BJ (cell line): ENCODE results near the gene ATP8B4. TPM values are rescaled to one million over a fixed set of nuclear protein-coding genes. Genes with fewer than 3 reads are reported as not detected.

ENCODE experiments used
- CTCF ChIA-PET: fragments of 350-600 bp; formaldehyde crosslinking; extraction: SDS; loops from one replicate; lab custom pipeline; 2021; ENCODE audit warnings: antibody characterized with exemption, inconsistent platforms; lab: Yijun Ruan, JAX
- POLR2A ChIA-PET: fragments of 300-600 bp; sonication (Branson Sonifier 250); formaldehyde crosslinking; extraction: SDS; loops from one replicate; lab custom pipeline; 2021; ENCODE audit warnings: antibody characterized with exemption; lab: Charles Lee
- DNase-seq: peaks from one replicate; pipeline ENCODE4 v3.0.0-alpha.2; 2011; ENCODE audit warnings: low read depth
- H3K27me3 ChIP-seq: 2 replicates; pipeline ENCODE4 v1.6.0; 2011; ENCODE audit warnings: low read length; ENCODE audit not compliant: control insufficient read depth, insufficient read depth
- H3K36me3 ChIP-seq: 2 replicates; pipeline ENCODE4 v1.5.1; 2011; ENCODE audit warnings: low read length; ENCODE audit not compliant: control insufficient read depth, insufficient read depth
- H3K4me3 ChIP-seq: 2 replicates; pipeline ENCODE4 v1.5.1; 2011; ENCODE audit warnings: low read depth, mild to moderate bottlenecking, control low read depth, low read length
- polyA plus RNA-seq: library from polyadenylated mRNA; depleted of rRNA; stranded (reverse); fragments of >200 nt; gene quantifications from 2 replicates; pipeline ENCODE4 v1.2.3, GENCODE V29; 2011
- TF ChIP-seq, protein P1 (sequence below): IDR thresholded peaks from 2 replicates; pipeline ENCODE4 v1.5.1; 2011; ENCODE audit warnings: low read depth, mild to moderate bottlenecking, control low read depth, inconsistent platforms, low read length, moderate library complexity; ENCODE audit not compliant: insufficient read depth

Gene ATP8B4
- polyA plus RNA-seq, 1 experiment = 0.23 TPM

DNA sequence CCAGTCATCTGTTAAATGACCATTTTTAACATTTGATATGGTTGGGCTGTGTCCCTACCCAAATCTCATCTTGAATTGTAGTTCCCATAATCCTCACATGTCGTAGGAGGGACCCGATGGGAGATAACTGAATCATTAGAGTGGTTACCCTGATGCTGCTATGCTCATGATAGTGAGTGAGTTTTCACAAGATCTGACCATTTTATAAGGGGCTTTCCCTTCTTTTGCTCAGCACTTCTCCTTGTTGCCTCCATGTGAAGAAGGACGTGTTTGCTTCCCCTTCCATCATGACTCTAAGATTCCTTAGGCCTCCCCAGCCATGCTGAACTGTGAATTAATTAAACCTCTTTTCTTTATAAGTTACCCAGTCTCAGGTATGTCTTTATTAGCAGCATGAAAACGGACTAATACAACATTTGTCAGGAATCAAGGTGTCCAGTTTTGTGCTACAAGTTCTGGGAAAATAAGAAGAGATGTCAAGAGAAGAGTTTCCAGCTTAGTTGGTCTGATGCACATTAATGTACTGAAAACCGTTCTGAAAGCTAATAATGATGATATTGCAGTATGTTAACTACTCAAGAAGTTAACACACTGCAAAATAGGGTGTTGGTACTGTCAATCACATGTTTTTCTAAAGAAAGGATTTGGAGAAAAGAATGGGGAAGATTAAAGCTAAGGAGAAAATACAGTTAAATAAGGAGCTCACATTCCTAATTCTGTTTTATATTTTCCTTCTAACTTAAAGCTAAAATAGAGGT lies 67.9 kb downstream of the ATP8B4 start:
- DNase-seq = no peak
- Histone ChIP-seq H3K27me3 (no peaks in the 10 kb centered on the region), H3K4me3 (no peak overlapping the region), H3K36me3 (no peaks in the 10 kb centered on the region)
- ChIA-PET POLR2A (interaction anchor here (0.6 kb wide), 1 partner anchor 198 kb away, joined by 3 read pairs; no protein-coding TSS in a partner anchor), CTCF (interaction anchor here (0.7 to 3.3 kb wide), 19 partner anchors 9 to 1190 kb away, joined by 3 to 23 read pairs (median 5); partner anchors contain the start of genes COPS2 and FGF7)
- TF ChIP-seq, protein P1, sequence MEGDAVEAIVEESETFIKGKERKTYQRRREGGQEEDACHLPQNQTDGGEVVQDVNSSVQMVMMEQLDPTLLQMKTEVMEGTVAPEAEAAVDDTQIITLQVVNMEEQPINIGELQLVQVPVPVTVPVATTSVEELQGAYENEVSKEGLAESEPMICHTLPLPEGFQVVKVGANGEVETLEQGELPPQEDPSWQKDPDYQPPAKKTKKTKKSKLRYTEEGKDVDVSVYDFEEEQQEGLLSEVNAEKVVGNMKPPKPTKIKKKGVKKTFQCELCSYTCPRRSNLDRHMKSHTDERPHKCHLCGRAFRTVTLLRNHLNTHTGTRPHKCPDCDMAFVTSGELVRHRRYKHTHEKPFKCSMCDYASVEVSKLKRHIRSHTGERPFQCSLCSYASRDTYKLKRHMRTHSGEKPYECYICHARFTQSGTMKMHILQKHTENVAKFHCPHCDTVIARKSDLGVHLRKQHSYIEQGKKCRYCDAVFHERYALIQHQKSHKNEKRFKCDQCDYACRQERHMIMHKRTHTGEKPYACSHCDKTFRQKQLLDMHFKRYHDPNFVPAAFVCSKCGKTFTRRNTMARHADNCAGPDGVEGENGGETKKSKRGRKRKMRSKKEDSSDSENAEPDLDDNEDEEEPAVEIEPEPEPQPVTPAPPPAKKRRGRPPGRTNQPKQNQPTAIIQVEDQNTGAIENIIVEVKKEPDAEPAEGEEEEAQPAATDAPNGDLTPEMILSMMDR = no peak

DNA sequence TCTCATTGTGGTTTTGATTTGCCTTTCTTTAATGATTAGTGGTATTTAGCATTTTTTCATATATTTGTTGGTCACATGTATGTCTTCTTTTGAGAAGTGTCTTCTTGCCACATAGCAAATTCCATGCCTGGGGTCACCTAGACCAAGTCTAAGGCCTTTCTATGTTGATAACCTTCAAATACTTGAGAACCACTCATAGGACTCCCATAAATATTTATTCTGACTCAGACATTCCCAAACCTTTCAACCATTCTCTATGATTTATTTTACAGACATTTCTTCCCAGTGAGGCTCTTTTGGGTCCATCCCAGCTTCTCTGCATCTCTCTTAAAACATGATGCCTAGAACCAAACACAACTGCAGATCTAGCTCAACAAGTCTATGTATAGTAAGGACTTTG lies 69.2 kb downstream of the ATP8B4 start:
- TF ChIP-seq, protein P1 = no peak
- Histone ChIP-seq H3K4me3 (no peak overlapping the region), H3K27me3 (no peaks in the 10 kb centered on the region), H3K36me3 (no peaks in the 10 kb centered on the region)
- CTCF ChIA-PET = interaction anchor here (0.5 to 2.8 kb wide), 2 partner anchors 47 to 427 kb away, joined by 3 to 13 read pairs; no protein-coding TSS in a partner anchor
- DNase-seq = peak; percentile 17
- POLR2A ChIA-PET = no interaction called here

DNA sequence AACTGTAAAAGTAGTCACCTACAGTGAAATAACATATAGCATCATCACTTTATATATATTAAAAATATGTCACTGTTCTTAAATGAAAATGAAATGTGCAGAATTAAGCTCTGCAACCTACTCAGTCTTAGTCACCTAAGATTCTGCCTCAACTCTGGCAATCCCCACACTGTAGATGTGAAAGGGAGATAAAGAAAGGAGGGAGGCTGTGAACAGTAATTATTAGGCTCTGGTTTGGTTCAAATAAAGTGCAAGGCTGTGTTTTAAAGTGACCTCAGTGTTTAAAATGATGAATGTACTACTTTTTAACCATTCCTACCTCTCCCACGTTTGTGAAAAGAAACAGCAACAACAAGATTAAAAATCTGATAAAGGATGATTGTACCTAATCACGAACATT lies 72.2 kb downstream of the ATP8B4 start:
- Histone ChIP-seq H3K4me3 (no peak overlapping the region), H3K36me3 (no peaks in the 10 kb centered on the region), H3K27me3 (no peaks in the 10 kb centered on the region)
- TF ChIP-seq, protein P1 = no peak
- no peak for DNase-seq
- CTCF ChIA-PET = interaction anchor here (1.0 to 1.8 kb wide), 6 partner anchors 10 to 811 kb away, joined by 3 to 4 read pairs (median 3); partner anchors contain the start of gene FGF7
- POLR2A ChIA-PET = no interaction called here

DNA sequence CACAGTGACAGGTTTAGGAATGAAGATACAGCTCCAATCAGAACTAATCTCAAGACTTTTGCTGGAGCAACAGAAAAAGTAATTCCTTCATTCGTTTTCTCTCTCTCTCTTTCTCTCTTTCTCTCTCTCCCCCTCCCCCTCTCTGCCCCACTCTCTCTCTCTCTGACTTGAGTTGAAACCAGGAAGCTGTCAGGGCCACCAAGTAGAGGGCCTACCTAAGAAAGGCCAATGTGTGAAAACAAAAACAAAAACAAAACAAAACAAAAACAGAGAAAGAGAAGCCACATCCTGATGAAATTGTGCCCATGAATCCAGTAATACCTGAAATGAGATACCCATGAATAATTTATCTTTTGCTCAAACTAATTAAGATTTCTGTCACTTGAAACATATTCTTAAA lies 72.9 kb downstream of the ATP8B4 start:
- Histone ChIP-seq H3K4me3 (no peak overlapping the region), H3K36me3 (no peaks in the 10 kb centered on the region), H3K27me3 (no peaks in the 10 kb centered on the region)
- CTCF ChIA-PET = interaction anchor here (1.0 to 1.8 kb wide), 4 partner anchors 10 to 168 kb away, joined by 3 to 4 read pairs (median 4); no protein-coding TSS in a partner anchor
- TF ChIP-seq, protein P1 = no peak
- POLR2A ChIA-PET = no interaction called here
- DNase-seq = no peak

DNA sequence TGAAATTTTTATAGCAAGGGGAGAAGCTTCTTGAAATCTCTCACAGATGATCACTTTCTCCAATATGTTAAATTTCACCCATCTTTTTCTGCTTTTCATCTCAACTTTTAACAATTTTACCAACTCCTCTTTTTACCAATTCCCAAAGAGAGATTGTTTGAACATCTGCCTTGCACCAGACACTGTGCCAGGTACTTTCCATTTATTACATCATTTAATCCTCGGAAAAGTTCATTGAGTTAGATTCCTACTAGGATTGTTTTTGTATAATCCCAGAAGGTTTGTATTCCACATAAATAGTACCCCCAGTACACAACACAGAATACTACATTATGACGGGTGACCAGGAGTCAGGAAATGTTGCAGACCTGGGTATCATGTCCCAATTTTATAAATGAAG lies 74.1 kb downstream of the ATP8B4 start:
- ChIA-PET CTCF (no interaction called here), POLR2A (no interaction called here)
- TF ChIP-seq, protein P1 = no peak
- Histone ChIP-seq H3K4me3 (no peak overlapping the region), H3K27me3 (no peaks in the 10 kb centered on the region), H3K36me3 (no peaks in the 10 kb centered on the region)
- DNase-seq = no peak
